HG03460 (cell line): Measurements from ENCODE around the gene ADK.
A peak's percentile ranks its signal among the peaks of the same experiment; 100 is the strongest.

Source experiments
- ATAC-seq: cut with Tn5 transposase; IDR thresholded peaks from one replicate; pipeline ENCODE4 v1.9.1; 2021; ENCODE audit not compliant: unreplicated experiment

ADK gene

GRCh38 chr10:74704629-74705357, 553.8 kb downstream of the ADK start:
- ATAC-seq: no peak

GRCh38 chr10:74705358-74705980, 554.4 kb downstream of the ADK start:
- no peak for ATAC-seq

- ATAC-seq: no peak
These were observed 555.9 kb downstream of the ADK start for GRCh38 chr10:74706966-74707365.

GRCh38 chr10:74708246-74708645, 557.2 kb downstream of the ADK start:
- no peak for ATAC-seq

- ATAC-seq: no peak
These were observed 567.2 kb downstream of the ADK start for GRCh38 chr10:74718208-74718607.

- no peak for ATAC-seq
These were observed 577.2 kb downstream of the ADK start for GRCh38 chr10:74728225-74728624.

GRCh38 chr10:74730246-74730645, 579.2 kb downstream of the ADK start:
- no peak for ATAC-seq

GRCh38 chr10:74733612-74734011, 582.6 kb downstream of the ADK start:
- ATAC-seq: no peak

- no peak for ATAC-seq
These were observed 585.0 kb downstream of the ADK start for GRCh38 chr10:74736029-74736428.

GRCh38 chr10:74738052-74738451, 587.0 kb downstream of the ADK start:
- no peak for ATAC-seq

- no peak for ATAC-seq
These were observed 587.5 kb downstream of the ADK start for GRCh38 chr10:74738542-74738941.

- ATAC-seq: peak; percentile 90
These were observed 588.1 kb downstream of the ADK start for GRCh38 chr10:74738985-74739567.

GRCh38 chr10:74743401-74743800, 592.4 kb downstream of the ADK start:
- ATAC-seq: no peak

GRCh38 chr10:74745449-74745848, 594.4 kb downstream of the ADK start:
- no peak for ATAC-seq

- ATAC-seq: no peak
These were observed 595.8 kb downstream of the ADK start for GRCh38 chr10:74746813-74747212.

GRCh38 chr10:74748468-74749031, 597.5 kb downstream of the ADK start:
- ATAC-seq: no peak

- ATAC-seq: no peak
These were observed 599.8 kb downstream of the ADK start for GRCh38 chr10:74750848-74751274.

GRCh38 chr10:74752371-74753040, 601.5 kb downstream of the ADK start:
- ATAC-seq: no peak

- ATAC-seq: no peak
These were observed 602.6 kb downstream of the ADK start for GRCh38 chr10:74753442-74754211.

GRCh38 chr10:74754381-74754821, 603.4 kb downstream of the ADK start:
- no peak for ATAC-seq

GRCh38 chr10:74755273-74755672, 604.3 kb downstream of the ADK start:
- ATAC-seq: no peak
